Small intestine (tissue), 7 donors: Measurements from ENCODE around the gene TESMIN. TPM values are rescaled to one million over a fixed set of nuclear protein-coding genes. Genes with fewer than 3 reads are reported as not detected.

Experiments used
- DNase-seq, 2 donors: peaks; one replicate each; pipeline versions ENCODE4 v3.0.0 to v3.0.0-alpha.2; 2013
- FAIRE-seq: peaks from 2 replicates; lab custom pipeline; 2012; peaks lifted over from hg19 to GRCh38; lab: Jason Lieb, UNC
- H3K27ac ChIP-seq, 3 donors: one replicate each; pipeline ENCODE4 v1.5.1; 2013; ENCODE audit warnings: low read length in 2 of 3, mild to moderate bottlenecking in 2 of 3, control low read depth in 1 of 3, inconsistent platforms in 1 of 3, low read depth in 1 of 3, moderate library complexity in 1 of 3
- H3K27me3 ChIP-seq, 3 donors: one replicate each; pipeline ENCODE4 v1.6.1; 2013; ENCODE audit warnings: low read length in 3 of 3, inconsistent platforms in 1 of 3; ENCODE audit not compliant: control insufficient read depth in 3 of 3, insufficient read depth in 3 of 3
- H3K36me3 ChIP-seq, 3 donors: one replicate each; pipeline ENCODE4 v1.6.1; 2013; ENCODE audit warnings: low read length in 3 of 3, inconsistent platforms in 1 of 3, low read depth in 1 of 3, mild to moderate bottlenecking in 1 of 3, moderate library complexity in 1 of 3; ENCODE audit not compliant: control insufficient read depth in 3 of 3, insufficient read depth in 2 of 3
- H3K4me1 ChIP-seq, 3 donors: one replicate each; pipeline ENCODE4 v1.6.1; 2013; ENCODE audit warnings: low read length in 2 of 3, inconsistent platforms in 1 of 3, low read depth in 1 of 3, mild to moderate bottlenecking in 1 of 3, moderate library complexity in 1 of 3; ENCODE audit not compliant: control insufficient read depth in 3 of 3, insufficient read depth in 2 of 3
- H3K4me3 ChIP-seq, 3 donors: one replicate each; pipeline ENCODE4 v1.5.1; 2013; ENCODE audit warnings: low read length in 3 of 3, control low read depth in 1 of 3, inconsistent platforms in 1 of 3, low read depth in 1 of 3, mild to moderate bottlenecking in 1 of 3, moderate library complexity in 1 of 3
- H3K9me3 ChIP-seq, 2 donors: one replicate each; pipeline ENCODE4 v1.6.1; 2013; ENCODE audit warnings: low read depth in 1 of 2, low read length in 1 of 2; ENCODE audit not compliant: control insufficient read depth in 2 of 2, insufficient read depth in 1 of 2
- WGBS, 3 donors: extraction: QIAGEN DNeasy Blood & Tissue Kit; methylation state at CpG; one replicate each; pipeline ENCODE4 v1.1.7; 2013; 5-methylcytosine and 5-hydroxymethylcytosine counted together
- polyA plus RNA-seq, 4 donors: library from polyadenylated mRNA; stranded (reverse) in 3 of 4; unstranded in 1 of 4; fragments of 200-250 nt in 3 of 4; fragments of 120-200 nt in 1 of 4; gene quantifications; one replicate each; pipeline versions ENCODE4 v1.2.1 to v1.2.3, GENCODE V29; 2013
- donor health status: healthy with polysubstance abuse.
- donor health status: control.
- donor health status: control.
- donor health status: Bipolar disorder and iron deficiency.
- donor health status: healthy.

Gene TESMIN
- polyA plus RNA-seq, 4 donors = 1.1 to 8.8 (median 4.4) TPM

- WGBS, 3 donors = 82 to 88% (median 87%) methylated on average over 8 of the region's 8 CpGs
- H3K36me3 ChIP-seq = peaks cover 14 to 57% (median 28%) of the 10 kb centered on the region in 3 donors
- DNase-seq = no peak
- H3K9me3 ChIP-seq = no peaks in the 10 kb centered on the region
- no peak overlapping the region for H3K27ac ChIP-seq
- H3K4me1 ChIP-seq = no peaks in the 10 kb centered on the region
- H3K4me3 ChIP-seq = no peak overlapping the region
- H3K27me3 ChIP-seq = no peaks in the 10 kb centered on the region
- FAIRE-seq = no peak
These were observed 6.4 kb upstream of the TESMIN start for GRCh38 chr11:68757711-68758110.

- no peaks in the 10 kb centered on the region for H3K4me1 ChIP-seq
- no peak for FAIRE-seq
- H3K9me3 ChIP-seq = no peaks in the 10 kb centered on the region
- H3K36me3 ChIP-seq = peaks cover 8 to 45% (median 21%) of the 10 kb centered on the region in 3 donors
- no peak overlapping the region for H3K4me3 ChIP-seq
- no peaks in the 10 kb centered on the region for H3K27me3 ChIP-seq
- no peak for DNase-seq
- H3K27ac ChIP-seq = no peak overlapping the region
- WGBS, 3 donors = 84 to 88% (median 88%) methylated on average over 12 of the region's 12 CpGs
These were observed 4.9 kb upstream of the TESMIN start for GRCh38 chr11:68756171-68756766.

GRCh38 chr11:68753300-68753699 lies 2.0 kb upstream of the TESMIN start:
- H3K4me1 ChIP-seq = no peaks in the 10 kb centered on the region
- peaks cover 0 to 22% (median 18%) of the 10 kb centered on the region in 3 donors for H3K36me3 ChIP-seq
- DNase-seq (peak in 1 of 2 donors; percentile 22), FAIRE-seq (no peak)
- no peak overlapping the region for H3K4me3 ChIP-seq
- H3K27ac ChIP-seq = no peak overlapping the region
- no peaks in the 10 kb centered on the region for H3K9me3 ChIP-seq
- 39 to 74% (median 48%) methylated on average over 9 of the region's 9 CpGs for WGBS, 3 donors
- no peaks in the 10 kb centered on the region for H3K27me3 ChIP-seq

GRCh38 chr11:68751004-68751325 lies 355 bp downstream of the TESMIN start:
- FAIRE-seq (no peak), DNase-seq (no peak)
- Histone ChIP-seq H3K36me3 (peaks cover 0 to 13% (median 0%) of the 10 kb centered on the region in 3 donors), H3K4me3 (peak overlapping the region in 2 of 3 donors; percentile 40 to 68), H3K9me3 (no peaks in the 10 kb centered on the region), H3K27me3 (no peaks in the 10 kb centered on the region), H3K4me1 (no peaks in the 10 kb centered on the region), H3K27ac (peak overlapping the region in 1 of 3 donors; percentile 35)
- 0 to 7% methylated on average over 4 to 22 of the region's 22 CpGs; no CpG with 5 or more reads in 1 of the 3 donors for WGBS, 3 donors

GRCh38 chr11:68750195-68751003 lies 921 bp downstream of the TESMIN start:
- no peaks in the 10 kb centered on the region for H3K9me3 ChIP-seq
- DNase-seq = peak in 1 of 2 donors; percentile 63
- peaks cover 0 to 12% (median 0%) of the 10 kb centered on the region in 3 donors for H3K36me3 ChIP-seq
- no peaks in the 10 kb centered on the region for H3K27me3 ChIP-seq
- WGBS, 3 donors = 44 to 68% (median 64%) methylated on average over 66 to 76 of the region's 76 CpGs
- no peak overlapping the region for H3K27ac ChIP-seq
- no peak for FAIRE-seq
- peak overlapping the region in 2 of 3 donors; percentile 7 to 68 for H3K4me3 ChIP-seq
- no peaks in the 10 kb centered on the region for H3K4me1 ChIP-seq

- Histone ChIP-seq H3K27ac (peak overlapping the region in 1 of 3 donors; percentile 38), H3K27me3 (no peaks in the 10 kb centered on the region), H3K9me3 (no peaks in the 10 kb centered on the region), H3K4me3 (no peak overlapping the region), H3K36me3 (peaks cover 0 to 14% (median 0%) of the 10 kb centered on the region in 3 donors), H3K4me1 (no peaks in the 10 kb centered on the region)
- FAIRE-seq (no peak), DNase-seq (peak in 1 of 2 donors; percentile 4)
- WGBS, 3 donors = 81 to 95% (median 90%) methylated on average over 20 of the region's 20 CpGs
These were observed 1.8 kb downstream of the TESMIN start for GRCh38 chr11:68749229-68750123.

GRCh38 chr11:68748061-68748460 lies 3.3 kb downstream of the TESMIN start:
- 65 to 74% (median 70%) methylated on average over 2 of the region's 2 CpGs for WGBS, 3 donors
- Histone ChIP-seq H3K27ac (no peak overlapping the region), H3K27me3 (no peaks in the 10 kb centered on the region), H3K4me1 (no peaks in the 10 kb centered on the region), H3K36me3 (peaks cover 0 to 14% (median 0%) of the 10 kb centered on the region in 3 donors), H3K9me3 (no peaks in the 10 kb centered on the region), H3K4me3 (no peak overlapping the region)
- DNase-seq = no peak
- FAIRE-seq = no peak

GRCh38 chr11:68743539-68743938 lies 7.8 kb downstream of the TESMIN start:
- H3K4me3 ChIP-seq = no peak overlapping the region
- no peak for FAIRE-seq
- H3K36me3 ChIP-seq = peaks cover 0 to 23% (median 0%) of the 10 kb centered on the region in 3 donors

More at GRCh38 chr11:68743539-68743938, 7.8 kb downstream of the TESMIN start:
- no peaks in the 10 kb centered on the region for H3K9me3 ChIP-seq
- no peaks in the 10 kb centered on the region for H3K4me1 ChIP-seq
- H3K27ac ChIP-seq = no peak overlapping the region
- WGBS, 3 donors = 89 to 96% (median 92%) methylated on average over 3 of the region's 3 CpGs
- DNase-seq = no peak
- H3K27me3 ChIP-seq = no peaks in the 10 kb centered on the region
